Choroid plexus epithelial cell (primary cell): Measurements from ENCODE around the gene PPWD1.

Experiments used
- DNase-seq: peaks from one replicate; pipeline ENCODE4 v3.0.0-alpha.2; 2010; ENCODE audit warnings: low read depth
- H3K4me3 ChIP-seq: 2 replicates; pipeline ENCODE4 v1.5.1; 2011; ENCODE audit warnings: low read depth, mild to moderate bottlenecking, control low read depth, low read length, moderate library complexity
- TF ChIP-seq, protein P1 (sequence below): conservative IDR thresholded peaks from 2 replicates; pipeline ENCODE4 v1.5.1; 2011; ENCODE audit warnings: low read depth, mild to moderate bottlenecking, control low read depth, inconsistent platforms, low read length, moderate library complexity

Gene PPWD1

DNA sequence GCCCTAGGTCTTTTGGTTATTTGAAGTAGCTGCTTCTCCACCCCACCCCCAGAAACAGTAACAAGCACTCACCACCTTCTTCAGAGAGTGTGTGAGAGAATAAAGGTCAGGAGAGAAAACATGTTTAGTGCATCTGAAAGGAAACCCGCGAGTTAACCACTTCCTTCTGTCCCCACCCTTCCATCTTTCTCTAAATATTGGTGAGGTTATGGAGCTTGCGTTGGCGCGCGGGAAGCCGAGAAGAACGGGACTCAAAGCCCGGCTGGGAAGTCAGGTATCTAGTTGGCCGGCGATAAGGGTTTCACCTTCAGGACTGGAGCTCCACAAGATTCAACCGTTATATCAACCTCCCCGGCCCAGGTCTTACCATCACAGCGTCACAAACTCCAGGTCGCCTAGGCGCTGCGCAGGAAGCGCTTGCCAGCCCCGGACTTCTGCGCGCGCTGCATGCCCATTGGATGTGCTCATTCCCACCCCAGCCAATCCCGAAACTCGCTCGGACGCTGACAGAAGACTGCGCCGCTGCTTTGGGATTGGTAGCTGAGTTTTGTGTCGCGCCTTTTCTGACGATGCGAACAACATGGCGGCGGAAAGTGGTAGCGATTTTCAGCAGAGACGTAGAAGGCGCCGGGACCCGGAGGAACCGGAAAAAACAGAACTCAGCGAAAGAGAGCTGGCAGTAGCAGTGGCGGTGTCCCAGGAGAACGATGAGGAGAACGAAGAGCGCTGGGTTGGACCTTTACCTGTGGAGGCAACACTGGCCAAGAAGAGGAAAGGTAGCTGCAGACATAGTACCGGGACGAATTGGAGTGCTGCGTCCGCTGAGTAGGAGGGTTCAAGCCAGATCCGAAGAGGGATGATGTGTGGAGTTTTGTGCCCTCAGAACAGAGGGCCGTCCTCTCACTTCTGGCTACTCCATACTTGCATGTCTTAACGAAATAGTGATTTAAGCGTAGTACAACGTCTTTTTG is at the start of gene PPWD1, which contains the start of gene CENPK:
Gene PPWD1, plus strand, starts transcription at position 566 of the 971 bp plus-strand sequence. Its CDS starts 15 bp downstream, at position 581.
Gene CENPK, minus strand, starts transcription at position 438 of the 971 bp plus-strand sequence. CDS start 8,261 bp downstream, outside the sequence.
- peak within 1 kb of the TSS; percentile 79 for H3K4me3 ChIP-seq
- peak; percentile 97 for DNase-seq
- TF ChIP-seq, protein P1, sequence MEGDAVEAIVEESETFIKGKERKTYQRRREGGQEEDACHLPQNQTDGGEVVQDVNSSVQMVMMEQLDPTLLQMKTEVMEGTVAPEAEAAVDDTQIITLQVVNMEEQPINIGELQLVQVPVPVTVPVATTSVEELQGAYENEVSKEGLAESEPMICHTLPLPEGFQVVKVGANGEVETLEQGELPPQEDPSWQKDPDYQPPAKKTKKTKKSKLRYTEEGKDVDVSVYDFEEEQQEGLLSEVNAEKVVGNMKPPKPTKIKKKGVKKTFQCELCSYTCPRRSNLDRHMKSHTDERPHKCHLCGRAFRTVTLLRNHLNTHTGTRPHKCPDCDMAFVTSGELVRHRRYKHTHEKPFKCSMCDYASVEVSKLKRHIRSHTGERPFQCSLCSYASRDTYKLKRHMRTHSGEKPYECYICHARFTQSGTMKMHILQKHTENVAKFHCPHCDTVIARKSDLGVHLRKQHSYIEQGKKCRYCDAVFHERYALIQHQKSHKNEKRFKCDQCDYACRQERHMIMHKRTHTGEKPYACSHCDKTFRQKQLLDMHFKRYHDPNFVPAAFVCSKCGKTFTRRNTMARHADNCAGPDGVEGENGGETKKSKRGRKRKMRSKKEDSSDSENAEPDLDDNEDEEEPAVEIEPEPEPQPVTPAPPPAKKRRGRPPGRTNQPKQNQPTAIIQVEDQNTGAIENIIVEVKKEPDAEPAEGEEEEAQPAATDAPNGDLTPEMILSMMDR = no peak

DNA sequence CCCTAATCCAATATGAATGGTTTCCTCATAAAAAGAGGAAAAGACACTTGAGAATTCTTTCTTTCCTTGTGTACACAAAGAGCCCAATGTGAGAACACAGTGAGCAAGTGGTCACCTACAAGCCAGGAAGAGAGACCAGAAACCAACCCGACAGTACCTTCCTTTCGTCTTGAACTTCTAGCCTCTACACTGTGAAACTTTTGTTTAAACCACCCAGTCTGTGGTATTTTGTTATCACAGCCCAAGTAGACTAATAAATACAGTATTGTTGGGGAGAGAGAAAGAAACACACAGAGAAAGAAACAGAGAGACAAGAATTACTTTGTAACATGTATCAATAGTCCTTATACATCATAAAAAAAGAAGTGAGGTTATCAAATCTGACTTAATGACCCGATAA is 37.4 kb upstream of the PPWD1 start:
- no peak overlapping the region for H3K4me3 ChIP-seq
- TF ChIP-seq, protein P1 = no peak

DNA sequence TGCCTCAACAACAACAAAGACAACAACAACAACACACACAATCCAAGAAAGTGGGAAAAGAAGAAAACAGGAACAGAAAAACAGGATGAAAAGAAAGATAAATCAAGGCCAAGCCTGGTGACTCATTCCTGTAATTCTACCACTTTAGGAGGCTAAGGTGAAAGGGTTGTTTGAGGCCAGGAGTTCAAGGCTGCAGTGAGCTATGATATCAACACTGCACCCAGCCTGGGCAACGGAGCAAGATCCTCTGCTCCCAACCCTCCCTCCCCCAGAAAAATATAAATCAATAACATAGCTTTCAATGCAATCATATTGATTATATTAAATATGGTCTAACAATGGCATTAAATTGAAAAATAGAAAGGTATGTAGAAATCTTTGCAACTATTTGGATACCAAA is 32.2 kb upstream of the PPWD1 start:
- no peak for DNase-seq
- TF ChIP-seq, protein P1 = no peak
- no peak overlapping the region for H3K4me3 ChIP-seq

More for the DNA sequence above, 37.4 kb upstream of the PPWD1 start:
- no peak for DNase-seq

DNA sequence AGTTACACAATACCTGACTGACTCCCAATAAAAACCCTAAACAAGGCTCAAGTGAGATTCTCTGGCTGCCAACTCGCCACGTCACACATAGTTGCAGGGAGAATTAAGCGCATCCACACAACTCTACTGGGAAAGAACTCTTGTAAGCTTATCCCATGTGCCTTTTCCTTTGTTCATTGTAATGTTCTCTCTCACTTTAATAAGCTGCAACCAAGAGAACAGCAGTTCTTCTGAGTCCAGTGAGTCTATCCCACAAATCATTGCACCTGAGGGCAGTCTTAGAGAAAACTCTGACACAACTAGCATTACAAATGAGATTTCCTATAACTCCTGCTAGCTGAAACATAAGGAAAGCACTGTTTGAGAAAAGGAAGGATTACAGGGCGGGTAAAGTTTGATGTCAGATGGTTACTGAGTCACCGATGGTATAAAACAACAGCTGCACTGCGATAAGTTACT is 27.5 kb upstream of the PPWD1 start:
- DNase-seq = peak; percentile 9
- no peak overlapping the region for H3K4me3 ChIP-seq
- TF ChIP-seq, protein P1 = no peak

- TF ChIP-seq, protein P1 = no peak
- DNase-seq = no peak
- no peak overlapping the region for H3K4me3 ChIP-seq
These were observed 23.3 kb upstream of the PPWD1 start for GRCh38 chr5:65539827-65540226.

DNA sequence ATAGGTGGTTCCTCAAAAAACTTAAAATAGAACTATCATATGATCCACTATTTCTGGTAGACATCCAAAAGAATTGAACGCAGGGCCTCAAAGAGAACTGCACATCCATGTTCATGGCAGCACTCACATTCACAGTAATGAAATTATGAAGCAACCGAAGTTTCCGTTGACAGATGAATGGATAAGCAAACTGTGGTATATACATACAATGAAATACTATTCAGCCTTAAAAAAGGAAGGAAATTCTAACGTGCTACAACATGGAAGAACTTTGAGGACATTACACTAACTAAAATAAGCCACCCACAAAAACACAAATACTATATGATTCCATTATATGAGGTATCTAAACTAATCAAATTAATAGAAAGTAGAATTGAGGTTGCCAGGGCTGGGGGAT is 18.6 kb upstream of the PPWD1 start:
- TF ChIP-seq, protein P1 = no peak
- DNase-seq = no peak
- no peak overlapping the region for H3K4me3 ChIP-seq
